ENCODE data around the gene COPS8. TPM values are rescaled to one million over a fixed set of nuclear protein-coding genes. Genes with fewer than 3 reads are reported as not detected.

The COPS8 gene
- total and polyA plus RNA-seq, 2 of the 8 experiments (the other 6 are each of a cell fraction or from before 2014, with no cell fraction given): 59.3 to 67.5 TPM

DNA sequence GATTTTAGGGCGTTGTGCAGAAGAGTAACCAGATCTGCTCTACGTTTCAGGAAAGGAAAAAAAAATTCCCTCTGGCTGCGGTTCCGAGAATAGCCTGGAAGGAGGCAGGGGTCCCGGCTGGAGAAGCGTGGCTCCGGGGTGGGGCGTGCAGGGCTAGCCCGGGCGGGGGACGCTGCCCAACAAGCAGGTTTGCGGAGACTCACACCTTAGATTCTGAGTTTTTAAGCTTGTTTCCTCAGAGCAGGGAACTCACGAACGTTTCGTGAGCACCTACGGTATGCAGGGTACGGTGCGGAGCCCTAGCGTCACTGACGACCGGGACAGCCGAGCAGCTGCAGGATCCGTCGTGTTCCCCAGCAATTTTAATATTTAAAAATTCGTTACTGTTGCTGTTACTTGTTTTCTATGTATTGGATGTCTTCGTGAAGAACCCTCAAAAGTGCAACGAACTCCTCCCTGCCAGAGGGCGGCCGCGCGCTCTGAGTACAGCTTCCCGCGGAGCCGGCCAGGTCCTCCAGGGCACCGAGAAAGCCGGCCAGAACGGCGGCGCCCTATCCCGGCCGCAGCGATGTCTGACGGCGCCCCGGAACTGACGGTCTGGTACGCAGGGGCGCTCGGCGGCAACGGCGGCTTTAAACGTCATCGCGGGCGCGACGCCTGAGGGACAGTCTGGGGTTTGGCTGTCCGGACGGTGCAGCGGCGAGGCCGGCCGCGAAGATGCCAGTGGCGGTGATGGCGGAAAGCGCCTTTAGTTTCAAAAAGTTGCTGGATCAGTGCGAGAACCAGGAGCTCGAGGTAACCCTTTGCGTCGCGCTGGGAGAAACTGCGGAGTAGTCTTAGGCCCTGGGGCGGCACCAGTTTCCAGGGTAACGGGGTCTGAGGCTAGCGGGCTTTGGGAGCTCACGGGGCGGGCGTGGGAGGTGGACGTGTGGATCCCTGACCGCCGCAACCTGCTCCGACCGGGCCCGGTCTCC, at the start of gene COPS8 (continued):
- TF ChIP-seq RAD21 (IDR thresholded peaks at IDR 0.05 in 1 of 2, conservative IDR thresholded peaks at IDR 0.05 in 1 of 2; ENCODE audit: low read depth in 2 of 2, low read length in 2 of 2) (no peak; a peak in 1 of 4 replicates), FOSL1 (IDR thresholded peaks at IDR 0.05; ENCODE audit: insufficient read depth, low read depth, low read length) (no peak), EGR1 (IDR thresholded peaks at IDR 0.05; ENCODE audit: borderline replicate concordance, low read depth, low read length) (0 out of 2 replicates have a peak, but pooled peaks have one; percentile 47), GABPA (IDR thresholded peaks at IDR 0.05; ENCODE audit: borderline replicate concordance, insufficient read depth, low read length) (peak; percentile 83; the same call in 1 of the 2 replicates), EP300 (IDR thresholded peaks at IDR 0.05; ENCODE audit: borderline replicate concordance in 1 of 2, low read depth in 2 of 2, low read length in 2 of 2) (peak in 1 of 2 experiments; percentile 75; a peak in 1 of 3 replicates), CEBPB (IDR thresholded peaks at IDR 0.05; ENCODE audit: low read depth, low read length) (no peak), TBP (IDR thresholded peaks at IDR 0.05; ENCODE audit: low read depth, low read length) (peak; percentile 92), SRF (IDR thresholded peaks at IDR 0.05; ENCODE audit: low read depth, low read length) (peak; percentile 90), RXRA (IDR thresholded peaks at IDR 0.05; ENCODE audit: insufficient read depth, low read depth, low read length) (no peak), RNF2 (IDR thresholded peaks at IDR 0.05; ENCODE audit: borderline replicate concordance, low read depth, low read length, missing control alignments, poor library complexity, severe bottlenecking) (no peak), ZNF274 (IDR thresholded peaks at IDR 0.05; ENCODE audit: borderline replicate concordance, extremely low read depth, low read length) (no peak), KDM4A (IDR thresholded peaks at IDR 0.05; ENCODE audit: low read depth, low read length, severe bottlenecking) (peak; percentile 100), EZH2 (IDR thresholded peaks at IDR 0.05; ENCODE audit: low read depth, low read length, severe bottlenecking) (no peak)
- TF ChIP-seq, protein P1, sequence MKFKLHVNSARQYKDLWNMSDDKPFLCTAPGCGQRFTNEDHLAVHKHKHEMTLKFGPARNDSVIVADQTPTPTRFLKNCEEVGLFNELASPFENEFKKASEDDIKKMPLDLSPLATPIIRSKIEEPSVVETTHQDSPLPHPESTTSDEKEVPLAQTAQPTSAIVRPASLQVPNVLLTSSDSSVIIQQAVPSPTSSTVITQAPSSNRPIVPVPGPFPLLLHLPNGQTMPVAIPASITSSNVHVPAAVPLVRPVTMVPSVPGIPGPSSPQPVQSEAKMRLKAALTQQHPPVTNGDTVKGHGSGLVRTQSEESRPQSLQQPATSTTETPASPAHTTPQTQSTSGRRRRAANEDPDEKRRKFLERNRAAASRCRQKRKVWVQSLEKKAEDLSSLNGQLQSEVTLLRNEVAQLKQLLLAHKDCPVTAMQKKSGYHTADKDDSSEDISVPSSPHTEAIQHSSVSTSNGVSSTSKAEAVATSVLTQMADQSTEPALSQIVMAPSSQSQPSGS (IDR thresholded peaks at IDR 0.05; ENCODE audit: low read length): no peak

Measured in H1 (cell line).